Heart left ventricle (tissue), 13 donors: ENCODE data around the gene USP17L27.
"Not testable (repeated sequence)": the region's sequence is repeated elsewhere in the genome, so short reads cannot be mapped to it uniquely, and the experiment has no call there.

Experiments
- CTCF ChIP-seq, 12 donors: fragments of 200-600 bp; sonication (generic) in 4 of 12; IDR thresholded peaks; one replicate each; pipeline versions ENCODE4 v1.5.0 to v1.8.0; 2018 to 2022; ENCODE audit warnings: antibody characterized with exemption in 12 of 12, mild to moderate bottlenecking in 5 of 12
- POLR2A ChIP-seq, 2 donors: fragments of 450-650 bp; IDR thresholded peaks; one replicate each; pipeline ENCODE4 v1.6.1; 2017; ENCODE audit warnings: antibody characterized with exemption in 2 of 2, mild to moderate bottlenecking in 2 of 2, moderate library complexity in 2 of 2
- donor health status: ischemic (EF 13 %, LVEDD 7.1; RV severe dilation, severe dysfunction).
- donor health status: DM: no; HTN: yes; CAD: no.
- donor health status: DM: no; HTN: no; CAD: no.
- donor health status: ischemic (EF 25% LVEDD 6.9; RV normal size, moderate dysfunction).
- donor health status: ischemic (EF 25% LVEDD 5.7; RV mildly dilated, moderate dysfunction).
- donor health status: ischemic (EF 35%, LVEDD 5.7; RV mildly dilated, moderate dysfunction).
- donor health status: nonischemic (EF 11% LVEDD 7.7; RV severe dilation, severe dysfunction).
- donor health status: DM: yes; HTN: yes; CAD: no.
- donor health status: PGD.
- donor health status: ischemic (EF 29% LVEDD 5.4; RV normal size, mild dysfunction).
- donor health status: nonischemic (EF 23%, LVEDD 6.1; RV moderate dilation, normal function).

GRCh38 chr4:9353338-9353737 lies 9.4 kb downstream of the USP17L27 start, which contains the start of gene USP17L29:
- TF ChIP-seq CTCF, POLR2A (IDR thresholded peaks at IDR 0.05): not testable (repeated sequence)
